ENCODE data around the gene TTC39A.
"Not testable (repeated sequence)": the region's sequence is repeated elsewhere in the genome, so short reads cannot be mapped to it uniquely, and the experiment has no call there.

DNA sequence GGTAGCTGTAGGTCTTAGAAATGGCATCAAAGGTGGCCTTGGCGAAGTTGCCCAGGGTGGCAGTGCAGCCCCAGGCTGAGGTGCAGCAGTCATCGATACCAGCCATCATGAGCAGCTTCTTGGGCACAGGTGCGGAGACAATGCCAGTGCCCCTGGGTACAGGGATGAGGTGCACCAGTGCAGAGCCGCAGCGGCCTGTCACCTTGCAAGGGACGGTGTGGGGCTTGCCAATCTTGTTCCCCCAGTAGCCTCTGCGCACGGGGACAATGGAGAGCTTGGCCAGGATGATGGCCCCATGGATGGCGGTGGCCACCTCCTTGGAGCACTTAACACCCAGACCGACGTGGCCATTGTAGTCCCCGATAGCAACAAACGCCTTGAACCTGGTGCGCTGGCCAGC lies 79.6 kb downstream of the TTC39A start:
- TF ChIP-seq, protein P1, sequence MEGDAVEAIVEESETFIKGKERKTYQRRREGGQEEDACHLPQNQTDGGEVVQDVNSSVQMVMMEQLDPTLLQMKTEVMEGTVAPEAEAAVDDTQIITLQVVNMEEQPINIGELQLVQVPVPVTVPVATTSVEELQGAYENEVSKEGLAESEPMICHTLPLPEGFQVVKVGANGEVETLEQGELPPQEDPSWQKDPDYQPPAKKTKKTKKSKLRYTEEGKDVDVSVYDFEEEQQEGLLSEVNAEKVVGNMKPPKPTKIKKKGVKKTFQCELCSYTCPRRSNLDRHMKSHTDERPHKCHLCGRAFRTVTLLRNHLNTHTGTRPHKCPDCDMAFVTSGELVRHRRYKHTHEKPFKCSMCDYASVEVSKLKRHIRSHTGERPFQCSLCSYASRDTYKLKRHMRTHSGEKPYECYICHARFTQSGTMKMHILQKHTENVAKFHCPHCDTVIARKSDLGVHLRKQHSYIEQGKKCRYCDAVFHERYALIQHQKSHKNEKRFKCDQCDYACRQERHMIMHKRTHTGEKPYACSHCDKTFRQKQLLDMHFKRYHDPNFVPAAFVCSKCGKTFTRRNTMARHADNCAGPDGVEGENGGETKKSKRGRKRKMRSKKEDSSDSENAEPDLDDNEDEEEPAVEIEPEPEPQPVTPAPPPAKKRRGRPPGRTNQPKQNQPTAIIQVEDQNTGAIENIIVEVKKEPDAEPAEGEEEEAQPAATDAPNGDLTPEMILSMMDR (IDR thresholded peaks at IDR 0.05), result not testable (repeated sequence)
- not testable (repeated sequence) for TF ChIP-seq EZH2 (IDR thresholded peaks at IDR 0.05; ENCODE audit: borderline replicate concordance, insufficient read depth, low read depth, low read length, poor library complexity, severe bottlenecking)
